ENCODE results near the gene METTL25B.

GRCh38 chr1:156691665-156692440 lies 36.4 kb upstream of the METTL25B start:
- TF ChIP-seq POLR2AphosphoS5 (IDR thresholded peaks at IDR 0.05; ENCODE audit: low read depth, low read length) (no peak), TAF1 (IDR thresholded peaks at IDR 0.05; ENCODE audit: low read depth, low read length) (no peak), POLR2A (IDR thresholded peaks at IDR 0.05; ENCODE audit: low read depth, low read length) (no peak), SPI1 (IDR thresholded peaks at IDR 0.05; ENCODE audit: low read depth, low read length) (no peak; the same call in 1 of the 2 replicates), POU2F2 (IDR thresholded peaks at IDR 0.05; ENCODE audit: low read depth, low read length) (no peak), PAX5 (IDR thresholded peaks at IDR 0.05; ENCODE audit: insufficient read depth, low read length, severe bottlenecking) (no peak)
